OCI-LY3 (cell line): ENCODE measurements around the gene ACY1.

Experiments used
- CTCF ChIP-seq: fragments of 200-600, 300-600 bp; sonication (generic); IDR thresholded peaks from 2 replicates; pipeline ENCODE4 v1.5.1; 2014; ENCODE audit warnings: antibody characterized with exemption, low read length, low read depth
- EZH2phosphoT487 ChIP-seq: fragments of 200-600 bp; shearing (Covaris generic); IDR thresholded peaks from 2 replicates; pipeline ENCODE4 v1.6.1; 2018; ENCODE audit warnings: antibody characterized with exemption, mixed run types, low read depth

GRCh38 chr3:52031896-52032295, 48.6 kb downstream of the ACY1 start:
- TF ChIP-seq CTCF (no peak), EZH2phosphoT487 (no peak)
